Peyer's patch (tissue), 4 donors: ENCODE measurements around the gene KLHL25.

Experiments
- CTCF ChIP-seq, 6 experiments: fragments of 450-650 bp in 4 of 6; fragments of 200-600 bp in 2 of 6; sonication (generic) in 1 of 6; IDR thresholded peaks; one replicate each; pipeline ENCODE4 v1.5.1; 2017 to 2019; ENCODE audit warnings: antibody characterized with exemption in 6 of 6, mild to moderate bottlenecking in 3 of 6, moderate library complexity in 1 of 6
- POLR2A ChIP-seq, 2 donors: fragments of 450-650 bp; IDR thresholded peaks; one replicate each; pipeline ENCODE4 v1.5.1; 2017; ENCODE audit warnings: antibody characterized with exemption in 2 of 2, mild to moderate bottlenecking in 2 of 2, moderate library complexity in 2 of 2

GRCh38 chr15:85771271-85771670 lies 23.5 kb downstream of the KLHL25 start:
- TF ChIP-seq CTCF (IDR thresholded peaks at IDR 0.05) (no peak), POLR2A (IDR thresholded peaks at IDR 0.05) (no peak)
